MCF 10A (cell line): ENCODE results near the gene MAP3K9. TPM values are rescaled to one million over a fixed set of nuclear protein-coding genes. Genes with fewer than 3 reads are reported as not detected.

Experiments
- BruUV-seq: library from RNA; stranded (reverse); fragments of 400-500 nt; replicated peaks from 2 replicates; lab custom pipeline; 2021; lab: Mats Ljungman, UMichigan
- CTCF ChIA-PET: fragments of 300-600 bp; sonication (Branson Sonifier 250); formaldehyde crosslinking; extraction: SDS; loops from one replicate; lab custom pipeline; 2021; ENCODE audit warnings: antibody characterized with exemption, inconsistent platforms; lab: Yijun Ruan, JAX
- POLR2A ChIA-PET: fragments of 300-600, 350-650 bp; sonication (Branson Sonifier 250); formaldehyde crosslinking; extraction: SDS; loops from one replicate; lab custom pipeline; 2020; ENCODE audit warnings: antibody characterized with exemption, inconsistent platforms; lab: Yijun Ruan, JAX
- DNase-seq: peaks from one replicate; pipeline ENCODE4 v3.0.0-alpha.2; 2018; ENCODE audit not compliant: unreplicated experiment
- H3K27ac Mint-ChIP-seq: one replicate; pipeline ENCODE4 v1.8.0; 2022; ENCODE audit warnings: mild to moderate bottlenecking, low read depth, mixed read lengths; ENCODE audit not compliant: unreplicated experiment
- H3K27me3 Mint-ChIP-seq: one replicate; pipeline ENCODE4 v1.8.0; 2022; ENCODE audit warnings: mixed read lengths; ENCODE audit not compliant: insufficient read depth, unreplicated experiment
- H3K36me3 Mint-ChIP-seq: one replicate; pipeline ENCODE4 v1.8.0; 2022; ENCODE audit warnings: mild to moderate bottlenecking, moderate library complexity, mixed read lengths; ENCODE audit not compliant: insufficient read depth, unreplicated experiment
- H3K4me1 Mint-ChIP-seq: one replicate; pipeline ENCODE4 v1.8.0; 2022; ENCODE audit warnings: mixed read lengths; ENCODE audit not compliant: insufficient read depth, unreplicated experiment
- H3K4me3 Mint-ChIP-seq: one replicate; pipeline ENCODE4 v1.8.0; 2022; ENCODE audit warnings: mild to moderate bottlenecking, moderate library complexity, mixed read lengths; ENCODE audit not compliant: unreplicated experiment
- H3K9me3 Mint-ChIP-seq: one replicate; pipeline ENCODE4 v1.8.0; 2022; ENCODE audit warnings: mixed read lengths; ENCODE audit not compliant: unreplicated experiment
- CTCF ChIP-seq: fragments of 200-600 bp; IDR thresholded peaks from one replicate; pipeline ENCODE4 v1.8.0; 2022; ENCODE audit warnings: antibody characterized with exemption, mild to moderate bottlenecking; ENCODE audit not compliant: unreplicated experiment
- intact Hi-C: fragments of 100-400 bp; cut with micrococcal nuclease; formaldehyde crosslinking; loops from 2 replicates; pipeline ENCODE4 v1.14.1; 2022
- total RNA-seq: library from RNA; stranded (reverse); gene quantifications from 2 replicates; pipeline ENCODE4 v1.2.3, GENCODE V29; 2022

The MAP3K9 gene
- total RNA-seq, 1 experiment from 2014 or later = 18.6 TPM

DNA sequence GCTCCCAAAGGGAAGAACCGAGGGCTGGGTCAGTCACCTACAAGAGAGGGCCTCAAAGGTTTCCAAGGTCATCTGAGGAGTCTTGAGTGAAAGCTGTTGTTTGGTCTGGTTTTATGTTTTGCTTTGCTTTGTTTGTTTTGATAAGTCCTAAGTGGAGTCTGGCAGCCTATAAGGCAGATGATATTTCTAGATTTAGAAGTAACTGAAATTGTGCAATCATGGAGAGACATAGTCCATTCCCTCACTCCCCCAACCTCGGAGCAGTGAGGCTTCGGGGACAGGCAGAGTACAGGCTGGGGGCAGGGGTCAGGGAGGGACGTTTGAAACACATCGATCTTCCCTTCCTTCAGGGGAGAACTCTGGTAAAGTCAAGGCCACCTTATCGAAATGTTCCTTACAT lies 125.3 kb downstream of the MAP3K9 start:
- ChIA-PET CTCF (no interaction called here), POLR2A (no interaction called here)
- H3K36me3 Mint-ChIP-seq = peaks cover 7% of the 10 kb centered on the region
- H3K9me3 Mint-ChIP-seq = no peaks in the 10 kb centered on the region
- BruUV-seq = no TSS peak
- DNase-seq = no peak
- no peak overlapping the region for H3K27ac Mint-ChIP-seq
- no peaks in the 10 kb centered on the region for H3K27me3 Mint-ChIP-seq
- no peak overlapping the region for H3K4me3 Mint-ChIP-seq
- H3K4me1 Mint-ChIP-seq = no peaks in the 10 kb centered on the region
- intact Hi-C loops = no loop called here
- TF ChIP-seq CTCF = no peak

DNA sequence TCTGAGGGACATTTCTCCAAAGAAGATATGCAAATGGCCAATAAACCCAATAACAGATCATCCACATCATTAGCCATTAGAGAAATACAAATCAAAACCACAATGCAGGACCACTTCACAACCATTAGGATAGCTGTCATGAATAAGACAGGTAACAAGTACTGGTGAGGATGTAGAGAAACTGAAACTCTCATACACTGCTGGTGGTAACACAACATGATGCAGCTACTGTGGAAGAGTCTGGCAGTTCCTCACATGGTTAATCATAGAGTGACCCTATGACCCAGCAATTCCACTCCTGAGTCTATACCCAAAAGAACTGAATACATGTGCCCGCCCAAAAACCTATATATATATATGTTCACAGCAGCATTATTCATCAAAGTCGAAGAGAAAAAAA lies 128.6 kb downstream of the MAP3K9 start:
- DNase-seq = no peak
- H3K27ac Mint-ChIP-seq = no peak overlapping the region

DNA sequence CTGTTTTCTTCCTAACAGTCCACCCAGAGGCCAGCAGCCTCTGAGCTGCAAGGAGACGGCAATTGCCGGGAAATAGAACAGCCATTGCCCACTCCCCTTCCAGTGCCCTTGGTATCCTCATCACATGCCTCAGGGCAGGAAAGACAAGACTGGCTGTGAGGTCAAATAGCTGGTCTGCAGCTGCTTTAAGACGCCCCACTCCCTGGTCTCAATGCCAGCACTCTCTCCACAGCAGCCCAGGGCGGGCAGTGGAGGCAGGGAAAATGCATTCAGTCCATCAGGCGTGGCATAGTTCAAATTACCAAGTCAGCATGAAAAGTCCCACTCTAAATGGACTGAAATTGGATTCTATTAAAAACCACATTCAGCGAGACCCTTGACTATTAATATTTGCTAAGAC lies 132.0 kb downstream of the MAP3K9 start:
- no TSS peak for BruUV-seq
- no peaks in the 10 kb centered on the region for H3K4me1 Mint-ChIP-seq
- intact Hi-C loops = no loop called here

More for the DNA sequence above, 128.6 kb downstream of the MAP3K9 start:
- BruUV-seq = no TSS peak
- POLR2A ChIA-PET = interaction anchor here (0.5 to 0.8 kb wide), 2 partner anchors 32 to 83 kb away, joined by 3 read pairs; no protein-coding TSS in a partner anchor
- no peaks in the 10 kb centered on the region for H3K9me3 Mint-ChIP-seq
- H3K36me3 Mint-ChIP-seq = no peaks in the 10 kb centered on the region
- no peak overlapping the region for H3K4me3 Mint-ChIP-seq
- no peaks in the 10 kb centered on the region for H3K27me3 Mint-ChIP-seq
- H3K4me1 Mint-ChIP-seq = no peaks in the 10 kb centered on the region
- no peak for TF ChIP-seq CTCF
- intact Hi-C loops = no loop called here
- CTCF ChIA-PET = interaction anchor here (0.9 kb wide), 1 partner anchor 59 kb away, joined by 4 read pairs; no protein-coding TSS in a partner anchor

More for the DNA sequence above, 132.0 kb downstream of the MAP3K9 start:
- POLR2A ChIA-PET = interaction anchor here (0.6 to 0.9 kb wide), 2 partner anchors 33 to 333 kb away, joined by 3 to 4 read pairs; no protein-coding TSS in a partner anchor
- Mint-ChIP-seq H3K36me3 (no peaks in the 10 kb centered on the region), H3K9me3 (no peaks in the 10 kb centered on the region), H3K4me3 (no peak overlapping the region), H3K27ac (no peak overlapping the region), H3K27me3 (no peaks in the 10 kb centered on the region)
- CTCF ChIA-PET = no interaction called here
- no peak for DNase-seq
- TF ChIP-seq CTCF = no peak

Other genes starting within 250 kb of the MAP3K9 start
- gene MED6, start 208.9 kb downstream of the MAP3K9 start, total RNA-seq = 41.6 and 60.8 TPM in 2 replicates
- 0.30 and 0.37 TPM in 2 replicates for gene TTC9, start 167.6 kb downstream of the MAP3K9 start, total RNA-seq
- 48.7 and 55.6 TPM in 2 replicates for gene PCNX1, start 97.9 kb upstream of the MAP3K9 start, total RNA-seq